Ovary (tissue), 3 donors: ENCODE measurements around the gene ATR.

ENCODE experiments used
- CTCF ChIP-seq, 3 donors: fragments of 450-650 bp in 2 of 3; fragments of 200-600 bp in 1 of 3; IDR thresholded peaks; one replicate each; pipeline versions ENCODE4 v1.5.1 to v1.8.0; 2016 to 2022; ENCODE audit warnings: antibody characterized with exemption in 3 of 3, mild to moderate bottlenecking in 1 of 3
- EP300 ChIP-seq: sonication (generic); formaldehyde crosslinking; IDR thresholded peaks from one replicate; pipeline ENCODE4 v1.6.1; 2017; ENCODE audit warnings: antibody characterized with exemption
- POLR2A ChIP-seq: fragments of 450-650 bp; IDR thresholded peaks from one replicate; pipeline ENCODE4 v1.6.1; 2017; ENCODE audit warnings: antibody characterized with exemption, mild to moderate bottlenecking, moderate library complexity
- donor health status: DM: no; HTN: no; CAD: no.

- no peak for TF ChIP-seq CTCF (IDR thresholded peaks at IDR 0.05)
- no peak for TF ChIP-seq POLR2A
- no peak for TF ChIP-seq EP300
These were observed 141.5 kb downstream of the ATR start for GRCh38 chr3:142436951-142437585.
